ENCODE results near the gene PLEKHA3.

DNA sequence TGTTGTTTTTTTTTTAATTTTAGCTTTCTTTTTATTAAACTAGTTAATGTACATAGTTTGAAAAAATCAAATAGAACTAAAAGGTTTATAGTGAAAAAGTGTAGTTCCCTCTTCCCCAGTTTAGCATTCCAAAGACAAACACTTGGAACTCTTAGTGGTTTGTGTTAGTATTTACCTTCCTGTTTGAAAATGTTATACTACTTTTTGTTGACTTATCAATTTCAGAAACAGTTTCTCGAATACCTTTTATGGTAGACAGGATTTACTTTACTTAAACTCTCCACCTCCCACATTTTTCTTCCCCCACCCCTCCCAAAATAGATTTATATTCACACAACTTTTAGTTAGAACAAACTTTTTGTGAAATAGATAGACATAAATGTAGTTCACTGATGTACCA is 26.7 kb downstream of the PLEKHA3 start:
- TF ChIP-seq CTCF (IDR thresholded peaks at IDR 0.05): no peak
- no peak for TF ChIP-seq POLR2AphosphoS5 (IDR thresholded peaks at IDR 0.05)
- TF ChIP-seq POLR2A (IDR thresholded peaks at IDR 0.05): no peak
- TF ChIP-seq EP300 (IDR thresholded peaks at IDR 0.05): no peak
